HepG2 (cell line): ENCODE measurements around the gene NGEF. TPM values are rescaled to one million over a fixed set of nuclear protein-coding genes. Genes with fewer than 3 reads are reported as not detected.

ENCODE experiments used
- AHR ChIP-seq: IDR thresholded peaks from 2 replicates; pipeline ENCODE4 v1.6.1; 2018; ENCODE audit warnings: missing genetic modification reagents, missing compliant biosample characterization
- EHMT2 ChIP-seq: fragments of 200-600 bp; sonication (generic); IDR thresholded peaks from 2 replicates; pipeline ENCODE4 v1.7.0; 2017; ENCODE audit warnings: antibody characterized with exemption, low read depth, low read length, borderline replicate concordance
- ERF ChIP-seq: IDR thresholded peaks from 2 replicates; pipeline ENCODE4 v1.6.1; 2018; ENCODE audit warnings: missing biosample characterization, missing genetic modification reagents
- GTF3A ChIP-seq: sonication (generic); formaldehyde crosslinking; conservative IDR thresholded peaks from 2 replicates; pipeline ENCODE4 v1.4.0; 2020; ENCODE audit warnings: mild to moderate bottlenecking, missing genetic modification reagents
- HNRNPLL ChIP-seq: fragments of 200-400 bp; formaldehyde crosslinking; IDR thresholded peaks from 2 replicates; pipeline ENCODE4 v1.6.1; 2017; ENCODE audit warnings: mild to moderate bottlenecking, low read depth, low read length; ENCODE audit not compliant: poor library complexity, severe bottlenecking
- HOXA3 ChIP-seq: sonication (generic); formaldehyde crosslinking; IDR thresholded peaks from 2 replicates; pipeline ENCODE4 v1.5.0; 2020; ENCODE audit warnings: missing genetic modification reagents
- NFIC ChIP-seq: IDR thresholded peaks from 2 replicates; pipeline ENCODE4 v1.6.1; 2012; ENCODE audit warnings: mild to moderate bottlenecking, low read length, inconsistent platforms
- PLRG1 ChIP-seq: fragments of 450-650 bp; conservative IDR thresholded peaks from 2 replicates; pipeline ENCODE4 v1.6.1; 2016
- RBM39 ChIP-seq: fragments of 200-400 bp; formaldehyde crosslinking; IDR thresholded peaks from one replicate; pipeline ENCODE4 v1.6.1; 2018; ENCODE audit warnings: antibody characterized with exemption, mild to moderate bottlenecking, low read depth, low read length; ENCODE audit not compliant: poor library complexity, severe bottlenecking
- REPIN1 ChIP-seq: sonication (generic); formaldehyde crosslinking; IDR thresholded peaks from 2 replicates; pipeline ENCODE4 v1.8.0; 2022; ENCODE audit warnings: missing genetic modification reagents, low read depth, mild to moderate bottlenecking, borderline replicate concordance
- SAFB2 ChIP-seq: sonication (generic); formaldehyde crosslinking; IDR thresholded peaks from 2 replicates; pipeline ENCODE4 v1.5.1; 2020; ENCODE audit warnings: missing genetic modification reagents, low read depth, mild to moderate bottlenecking, borderline replicate concordance
- SNAI1 ChIP-seq: sonication (generic); formaldehyde crosslinking; IDR thresholded peaks from 2 replicates; pipeline ENCODE4 v1.5.0; 2020; ENCODE audit warnings: mild to moderate bottlenecking, missing genetic modification reagents, borderline replicate concordance
- ZBTB7A ChIP-seq: sonication (generic); formaldehyde crosslinking; IDR thresholded peaks from 2 replicates; pipeline ENCODE4 v1.8.0; 2022; ENCODE audit warnings: mild to moderate bottlenecking, missing genetic modification reagents
- ZNF430 ChIP-seq: sonication (generic); formaldehyde crosslinking; IDR thresholded peaks from 2 replicates; pipeline ENCODE4 v1.9.0; 2021; ENCODE audit warnings: mild to moderate bottlenecking, missing genetic modification reagents
- ZNF598 ChIP-seq: sonication (generic); formaldehyde crosslinking; IDR thresholded peaks from 2 replicates; pipeline ENCODE4 v1.5.1; 2020; ENCODE audit warnings: mild to moderate bottlenecking, missing genetic modification reagents, borderline replicate concordance
- polyA plus RNA-seq, 8 experiments: library from polyadenylated mRNA; depleted of rRNA in 3 of 8; stranded (reverse) in 7 of 8; unstranded in 1 of 8; fragments of >200 nt; fragmentation: Illumina TruSeq in 4 of 8; extraction: Trizol in 4 of 8; gene quantifications; 2 replicates each; pipeline versions ENCODE4 v1.2.1 to v1.2.3, GENCODE V29; 2011 to 2016; ENCODE audit warnings: low read depth in 4 of 8, missing spikeins in 1 of 8, mixed read lengths in 1 of 8; ENCODE audit not compliant: insufficient read depth in 1 of 8
- total RNA-seq, 5 experiments: library from RNA; depleted of rRNA; stranded (reverse); fragments of >200 nt; fragmentation: Illumina TruSeq; extraction: Trizol; gene quantifications; 2 replicates each; pipeline ENCODE4 v1.2.3, GENCODE V29; 2016; ENCODE audit warnings: low read depth in 1 of 5
- TF ChIP-seq, protein P1 (sequence below): sonication (generic); formaldehyde crosslinking; IDR thresholded peaks from one replicate; pipeline ENCODE4 v1.5.1; 2020; ENCODE audit warnings: mild to moderate bottlenecking, missing genetic modification reagents; ENCODE audit errors: not compliant biosample characterization
- TF ChIP-seq, protein P2 (sequence below): sonication (generic); formaldehyde crosslinking; IDR thresholded peaks from 2 replicates; pipeline ENCODE4 v1.8.0; 2022; ENCODE audit warnings: mild to moderate bottlenecking, missing genetic modification reagents
- TF ChIP-seq, protein P3 (sequence below): sonication (generic); formaldehyde crosslinking; IDR thresholded peaks from 2 replicates; pipeline ENCODE4 v1.8.0; 2022; ENCODE audit warnings: missing genetic modification reagents, mild to moderate bottlenecking, inconsistent platforms, borderline replicate concordance

Gene NGEF
- total and polyA plus RNA-seq, 2 of the 13 experiments (the other 11 are each of a cell fraction or from before 2014, with no cell fraction given), result 14.4 to 36.9 TPM

DNA sequence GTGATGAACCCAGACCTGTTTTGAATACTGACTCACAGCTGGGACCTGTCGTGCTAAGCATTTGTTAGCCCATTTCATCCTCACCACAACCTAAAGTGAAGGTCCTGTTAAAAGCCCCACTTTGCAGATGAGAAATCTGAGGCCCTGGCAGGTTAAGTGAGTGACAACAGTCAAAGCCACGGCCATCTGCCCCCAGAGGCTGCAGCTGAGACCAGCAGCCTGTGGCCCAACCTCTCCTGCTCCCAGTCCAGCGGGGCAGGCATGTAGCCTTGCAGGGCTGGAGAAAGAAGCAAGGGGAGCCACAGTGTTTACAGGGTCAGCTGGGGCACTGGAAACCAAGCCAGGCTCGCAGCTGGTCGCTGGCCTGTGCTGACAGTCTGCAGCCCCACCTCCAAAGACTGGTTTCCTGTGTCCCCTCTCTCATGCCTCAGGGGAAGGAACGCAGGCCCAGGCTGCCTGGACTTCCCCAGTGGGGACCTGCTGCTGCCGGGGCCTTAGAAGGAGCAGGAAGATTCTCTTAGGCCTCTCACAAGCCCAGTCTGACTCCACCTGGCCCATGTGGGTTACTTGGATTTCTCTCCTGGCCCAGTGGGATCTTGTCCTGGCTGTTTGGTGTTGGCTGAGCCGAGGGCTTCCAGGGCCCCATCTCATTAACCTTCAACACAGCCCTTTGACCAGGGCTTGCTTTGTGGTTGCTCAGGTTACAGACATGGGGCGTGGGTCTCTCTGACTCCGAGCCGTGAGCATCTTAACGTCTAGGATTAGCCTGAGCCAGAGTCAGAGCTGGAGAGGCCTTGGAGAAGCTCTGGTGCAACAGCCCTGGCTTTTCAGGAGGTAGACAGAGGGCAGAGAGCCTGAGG, 48.8 kb upstream of the NGEF start (continued):
- TF ChIP-seq, protein P1, sequence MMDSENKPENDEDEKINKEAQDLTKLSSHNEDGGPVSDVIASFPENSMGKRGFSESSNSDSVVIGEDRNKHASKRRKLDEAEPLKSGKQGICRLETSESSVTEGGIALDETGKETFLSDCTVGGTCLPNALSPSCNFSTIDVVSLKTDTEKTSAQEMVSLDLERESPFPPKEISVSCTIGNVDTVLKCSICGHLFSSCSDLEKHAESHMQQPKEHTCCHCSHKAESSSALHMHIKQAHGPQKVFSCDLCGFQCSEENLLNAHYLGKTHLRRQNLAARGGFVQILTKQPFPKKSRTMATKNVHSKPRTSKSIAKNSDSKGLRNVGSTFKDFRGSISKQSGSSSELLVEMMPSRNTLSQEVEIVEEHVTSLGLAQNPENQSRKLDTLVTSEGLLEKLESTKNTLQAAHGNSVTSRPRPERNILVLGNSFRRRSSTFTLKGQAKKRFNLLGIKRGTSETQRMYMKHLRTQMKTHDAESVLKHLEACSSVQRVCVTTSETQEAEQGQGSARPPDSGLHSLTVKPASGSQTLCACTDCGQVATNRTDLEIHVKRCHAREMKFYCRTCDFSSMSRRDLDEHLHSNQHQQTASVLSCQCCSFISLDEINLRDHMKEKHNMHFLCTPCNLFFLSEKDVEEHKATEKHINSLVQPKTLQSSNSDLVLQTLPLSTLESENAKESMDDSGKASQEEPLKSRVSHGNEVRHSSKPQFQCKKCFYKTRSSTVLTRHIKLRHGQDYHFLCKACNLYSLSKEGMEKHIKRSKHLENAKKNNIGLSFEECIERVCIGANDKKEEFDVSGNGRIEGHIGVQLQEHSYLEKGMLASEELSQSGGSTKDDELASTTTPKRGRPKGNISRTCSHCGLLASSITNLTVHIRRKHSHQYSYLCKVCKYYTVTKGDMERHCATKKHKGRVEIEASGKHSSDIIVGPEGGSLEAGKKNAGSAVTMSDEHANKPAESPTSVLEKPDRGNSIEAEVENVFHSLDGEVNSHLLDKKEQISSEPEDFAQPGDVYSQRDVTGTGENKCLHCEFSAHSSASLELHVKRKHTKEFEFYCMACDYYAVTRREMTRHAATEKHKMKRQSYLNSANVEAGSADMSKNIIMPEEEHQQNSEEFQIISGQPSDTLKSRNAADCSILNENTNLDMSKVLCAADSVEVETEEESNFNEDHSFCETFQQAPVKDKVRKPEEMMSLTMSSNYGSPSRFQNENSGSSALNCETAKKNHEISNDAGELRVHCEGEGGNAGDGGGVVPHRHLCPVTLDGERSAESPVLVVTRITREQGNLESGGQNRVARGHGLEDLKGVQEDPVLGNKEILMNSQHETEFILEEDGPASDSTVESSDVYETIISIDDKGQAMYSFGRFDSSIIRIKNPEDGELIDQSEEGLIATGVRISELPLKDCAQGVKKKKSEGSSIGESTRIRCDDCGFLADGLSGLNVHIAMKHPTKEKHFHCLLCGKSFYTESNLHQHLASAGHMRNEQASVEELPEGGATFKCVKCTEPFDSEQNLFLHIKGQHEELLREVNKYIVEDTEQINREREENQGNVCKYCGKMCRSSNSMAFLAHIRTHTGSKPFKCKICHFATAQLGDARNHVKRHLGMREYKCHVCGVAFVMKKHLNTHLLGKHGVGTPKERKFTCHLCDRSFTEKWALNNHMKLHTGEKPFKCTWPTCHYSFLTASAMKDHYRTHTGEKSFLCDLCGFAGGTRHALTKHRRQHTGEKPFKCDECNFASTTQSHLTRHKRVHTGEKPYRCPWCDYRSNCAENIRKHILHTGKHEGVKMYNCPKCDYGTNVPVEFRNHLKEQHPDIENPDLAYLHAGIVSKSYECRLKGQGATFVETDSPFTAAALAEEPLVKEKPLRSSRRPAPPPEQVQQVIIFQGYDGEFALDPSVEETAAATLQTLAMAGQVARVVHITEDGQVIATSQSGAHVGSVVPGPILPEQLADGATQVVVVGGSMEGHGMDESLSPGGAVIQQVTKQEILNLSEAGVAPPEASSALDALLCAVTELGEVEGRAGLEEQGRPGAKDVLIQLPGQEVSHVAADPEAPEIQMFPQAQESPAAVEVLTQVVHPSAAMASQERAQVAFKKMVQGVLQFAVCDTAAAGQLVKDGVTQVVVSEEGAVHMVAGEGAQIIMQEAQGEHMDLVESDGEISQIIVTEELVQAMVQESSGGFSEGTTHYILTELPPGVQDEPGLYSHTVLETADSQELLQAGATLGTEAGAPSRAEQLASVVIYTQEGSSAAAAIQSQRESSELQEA (CRISPR knock-in tag), result no peak
- peak; percentile 78; the same call in 1 of the 2 replicates for TF ChIP-seq ERF (CRISPR knock-in tag)
- TF ChIP-seq ZNF598, result peak; percentile 88; the same call in 1 of the 2 replicates
- TF ChIP-seq PLRG1, result no peak
- 0 out of 2 replicates have a peak, but pooled peaks have one; percentile 72 for TF ChIP-seq GTF3A
- no peak for TF ChIP-seq HNRNPLL
- TF ChIP-seq AHR (CRISPR knock-in tag), result no peak
- no peak for TF ChIP-seq SNAI1 (CRISPR knock-in tag)
- TF ChIP-seq, protein P2, sequence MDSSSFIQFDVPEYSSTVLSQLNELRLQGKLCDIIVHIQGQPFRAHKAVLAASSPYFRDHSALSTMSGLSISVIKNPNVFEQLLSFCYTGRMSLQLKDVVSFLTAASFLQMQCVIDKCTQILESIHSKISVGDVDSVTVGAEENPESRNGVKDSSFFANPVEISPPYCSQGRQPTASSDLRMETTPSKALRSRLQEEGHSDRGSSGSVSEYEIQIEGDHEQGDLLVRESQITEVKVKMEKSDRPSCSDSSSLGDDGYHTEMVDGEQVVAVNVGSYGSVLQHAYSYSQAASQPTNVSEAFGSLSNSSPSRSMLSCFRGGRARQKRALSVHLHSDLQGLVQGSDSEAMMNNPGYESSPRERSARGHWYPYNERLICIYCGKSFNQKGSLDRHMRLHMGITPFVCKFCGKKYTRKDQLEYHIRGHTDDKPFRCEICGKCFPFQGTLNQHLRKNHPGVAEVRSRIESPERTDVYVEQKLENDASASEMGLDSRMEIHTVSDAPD (CRISPR knock-in tag), result peak; percentile 85; the same call in 1 of the 2 replicates
- peak; percentile 72 for TF ChIP-seq HOXA3 (CRISPR knock-in tag)
- TF ChIP-seq ZBTB7A, result peak; percentile 34; the same call in 1 of the 2 replicates
- peak; percentile 63 for TF ChIP-seq SAFB2 (CRISPR knock-in tag)
- TF ChIP-seq EHMT2, result no peak
- TF ChIP-seq REPIN1 (CRISPR knock-in tag), result peak; percentile 85
- TF ChIP-seq RBM39, result peak; percentile 56
- TF ChIP-seq, protein P3, sequence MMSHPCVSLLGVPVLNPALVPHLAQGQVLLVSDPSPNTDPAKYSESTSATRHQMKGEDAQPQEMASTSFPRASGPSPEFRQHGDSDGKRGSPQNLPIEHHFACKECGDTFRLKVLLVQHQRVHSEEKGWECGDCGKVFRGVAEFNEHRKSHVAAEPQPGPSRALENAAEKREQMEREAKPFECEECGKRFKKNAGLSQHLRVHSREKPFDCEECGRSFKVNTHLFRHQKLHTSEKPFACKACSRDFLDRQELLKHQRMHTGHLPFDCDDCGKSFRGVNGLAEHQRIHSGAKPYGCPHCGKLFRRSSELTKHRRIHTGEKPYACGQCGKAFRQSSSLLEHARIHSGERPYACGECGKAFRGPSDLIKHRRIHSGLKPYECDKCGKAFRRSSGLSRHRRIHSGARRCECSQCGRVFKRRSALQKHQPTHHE, result peak; percentile 95; the same call in 1 of the 2 replicates
- TF ChIP-seq NFIC, result peak; percentile 64; the same call in 1 of the 2 replicates
- TF ChIP-seq ZNF430 (CRISPR knock-in tag), result 0 out of 2 replicates have a peak, but pooled peaks have one; percentile 72
